Measurements from ENCODE around the gene HBS1L.

The HBS1L gene

GRCh38 chr6:135002974-135003703 lies 51.5 kb downstream of the HBS1L start:
- in situ Hi-C loops (cut with MboI; ENCODE audit: low sequenced_read_pairs) = no loop called here

GRCh38 chr6:135002229-135002844 lies 52.3 kb downstream of the HBS1L start:
- in situ Hi-C loops (cut with MboI; ENCODE audit: low sequenced_read_pairs) = no loop called here

- in situ Hi-C loops (cut with MboI; ENCODE audit: low sequenced_read_pairs) = no loop called here
Measured at GRCh38 chr6:134999107-134999506, 55.5 kb downstream of the HBS1L start.

GRCh38 chr6:134997133-134997995 lies 57.3 kb downstream of the HBS1L start:
- in situ Hi-C loops (cut with MboI; ENCODE audit: low sequenced_read_pairs) = no loop called here

GRCh38 chr6:134995536-134995935 lies 59.1 kb downstream of the HBS1L start:
- in situ Hi-C loops (cut with MboI; ENCODE audit: low sequenced_read_pairs) = no loop called here

GRCh38 chr6:134994431-134994830 lies 60.2 kb downstream of the HBS1L start:
- in situ Hi-C loops (cut with MboI; ENCODE audit: low sequenced_read_pairs) = no loop called here

GRCh38 chr6:134992155-134992554 lies 62.5 kb downstream of the HBS1L start:
- in situ Hi-C loops (cut with MboI; ENCODE audit: low sequenced_read_pairs) = no loop called here

GRCh38 chr6:134990262-134990661 lies 64.4 kb downstream of the HBS1L start:
- in situ Hi-C loops (cut with MboI; ENCODE audit: low sequenced_read_pairs) = no loop called here

GRCh38 chr6:134984821-134985220 lies 69.8 kb downstream of the HBS1L start:
- in situ Hi-C loops (cut with MboI; ENCODE audit: low sequenced_read_pairs) = no loop called here

- in situ Hi-C loops (cut with MboI; ENCODE audit: low sequenced_read_pairs) = no loop called here
Measured at GRCh38 chr6:134983823-134984222, 70.8 kb downstream of the HBS1L start.

GRCh38 chr6:134982161-134982560 lies 72.5 kb downstream of the HBS1L start:
- in situ Hi-C loops (cut with MboI; ENCODE audit: low sequenced_read_pairs) = no loop called here

GRCh38 chr6:134980846-134981245 lies 73.8 kb downstream of the HBS1L start:
- in situ Hi-C loops (cut with MboI; ENCODE audit: low sequenced_read_pairs) = no loop called here

- in situ Hi-C loops (cut with MboI; ENCODE audit: low sequenced_read_pairs) = no loop called here
Measured at GRCh38 chr6:134979142-134979541, 75.5 kb downstream of the HBS1L start.

- in situ Hi-C loops (cut with MboI; ENCODE audit: low sequenced_read_pairs) = no loop called here
Measured at GRCh38 chr6:134974370-134974769, 80.3 kb downstream of the HBS1L start.

- in situ Hi-C loops (cut with MboI; ENCODE audit: low sequenced_read_pairs) = no loop called here
Measured at GRCh38 chr6:134967711-134968110, 86.9 kb downstream of the HBS1L start.

- in situ Hi-C loops (cut with MboI; ENCODE audit: low sequenced_read_pairs) = no loop called here
Measured at GRCh38 chr6:134964451-134965203, 90.0 kb downstream of the HBS1L start.

GRCh38 chr6:134962421-134962820 lies 92.2 kb downstream of the HBS1L start:
- in situ Hi-C loops (cut with MboI; ENCODE audit: low sequenced_read_pairs) = no loop called here

GRCh38 chr6:134961366-134961765 lies 93.3 kb downstream of the HBS1L start:
- in situ Hi-C loops (cut with MboI; ENCODE audit: low sequenced_read_pairs) = no loop called here

GRCh38 chr6:134959603-134960002 lies 95.0 kb downstream of the HBS1L start:
- in situ Hi-C loops (cut with MboI; ENCODE audit: low sequenced_read_pairs) = no loop called here

- in situ Hi-C loops (cut with MboI; ENCODE audit: low sequenced_read_pairs) = no loop called here
Measured at GRCh38 chr6:134956676-134957075, 97.9 kb downstream of the HBS1L start.

- in situ Hi-C loops (cut with MboI; ENCODE audit: low sequenced_read_pairs) = no loop called here
Measured at GRCh38 chr6:134956032-134956431, 98.6 kb downstream of the HBS1L start.

All from HL-60/S4 treated with phorbol 12-myristate 13-acetate at 8.2 ng/mL for 4 days and 3 days (cell line).